ENCODE measurements around the gene SLC26A1.
A peak's percentile ranks its signal among the peaks of the same experiment; 100 is the strongest.

The SLC26A1 gene

DNA sequence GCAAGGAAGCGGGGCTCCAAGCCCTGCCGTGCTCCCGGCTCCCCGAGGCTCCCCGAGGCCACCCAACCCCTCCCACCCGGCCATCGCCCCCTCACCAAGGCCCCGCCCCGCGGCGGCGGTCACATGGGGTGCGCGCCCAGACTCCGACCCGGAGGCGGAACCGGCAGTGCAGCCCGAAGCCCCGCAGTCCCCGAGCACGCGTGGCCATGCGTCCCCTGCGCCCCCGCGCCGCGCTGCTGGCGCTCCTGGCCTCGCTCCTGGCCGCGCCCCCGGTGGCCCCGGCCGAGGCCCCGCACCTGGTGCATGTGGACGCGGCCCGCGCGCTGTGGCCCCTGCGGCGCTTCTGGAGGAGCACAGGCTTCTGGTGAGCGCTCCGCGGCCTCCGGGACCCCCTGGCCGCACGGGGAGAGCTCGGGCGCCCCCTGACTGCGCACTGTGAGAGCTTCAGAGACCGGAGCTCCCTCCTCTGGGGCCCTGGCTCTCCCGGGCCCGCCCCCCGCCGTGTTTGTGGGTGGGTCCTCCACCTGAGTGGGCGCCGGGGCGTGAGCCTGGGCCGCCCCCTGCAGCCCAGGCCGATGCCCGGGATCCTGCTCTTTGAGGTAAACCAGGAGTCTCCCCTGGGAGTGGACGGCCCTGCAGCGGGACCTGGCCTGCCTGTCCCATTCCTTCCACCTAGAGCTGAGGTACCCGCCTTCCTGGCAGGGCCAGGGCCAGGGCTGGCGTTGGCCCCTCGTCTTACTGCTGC lies 6.2 kb downstream of the SLC26A1 start, which contains the start of gene IDUA:
Gene IDUA, plus strand, starts transcription at position 166 of the 745 bp plus-strand sequence. Its CDS starts 41 bp downstream, at position 207.
- Histone ChIP-seq H3K4me3 (ENCODE audit: low read depth, low read length) (peak within 1 kb of the TSS; percentile 51), H3K27me3 (ENCODE audit: insufficient read depth, low read depth, severe bottlenecking) (no peaks in the 10 kb centered on the region), H3K27ac (peak within 1 kb of the TSS; percentile 70), H3K9me3 (ENCODE audit: severe bottlenecking) (no peaks in the 10 kb centered on the region), H3K36me3 (peaks cover 14% of the 10 kb centered on the region)
- TF ChIP-seq, protein P1, sequence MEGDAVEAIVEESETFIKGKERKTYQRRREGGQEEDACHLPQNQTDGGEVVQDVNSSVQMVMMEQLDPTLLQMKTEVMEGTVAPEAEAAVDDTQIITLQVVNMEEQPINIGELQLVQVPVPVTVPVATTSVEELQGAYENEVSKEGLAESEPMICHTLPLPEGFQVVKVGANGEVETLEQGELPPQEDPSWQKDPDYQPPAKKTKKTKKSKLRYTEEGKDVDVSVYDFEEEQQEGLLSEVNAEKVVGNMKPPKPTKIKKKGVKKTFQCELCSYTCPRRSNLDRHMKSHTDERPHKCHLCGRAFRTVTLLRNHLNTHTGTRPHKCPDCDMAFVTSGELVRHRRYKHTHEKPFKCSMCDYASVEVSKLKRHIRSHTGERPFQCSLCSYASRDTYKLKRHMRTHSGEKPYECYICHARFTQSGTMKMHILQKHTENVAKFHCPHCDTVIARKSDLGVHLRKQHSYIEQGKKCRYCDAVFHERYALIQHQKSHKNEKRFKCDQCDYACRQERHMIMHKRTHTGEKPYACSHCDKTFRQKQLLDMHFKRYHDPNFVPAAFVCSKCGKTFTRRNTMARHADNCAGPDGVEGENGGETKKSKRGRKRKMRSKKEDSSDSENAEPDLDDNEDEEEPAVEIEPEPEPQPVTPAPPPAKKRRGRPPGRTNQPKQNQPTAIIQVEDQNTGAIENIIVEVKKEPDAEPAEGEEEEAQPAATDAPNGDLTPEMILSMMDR (IDR thresholded peaks at IDR 0.05; ENCODE audit: low read depth, low read length), result peak; percentile 84
- DNase-seq, result peak; percentile 93

- Histone ChIP-seq H3K36me3 (peaks cover 14% of the 10 kb centered on the region), H3K4me3 (ENCODE audit: low read depth, low read length) (peak overlapping the region; percentile 51), H3K27me3 (ENCODE audit: insufficient read depth, low read depth, severe bottlenecking) (no peaks in the 10 kb centered on the region), H3K9me3 (ENCODE audit: severe bottlenecking) (no peaks in the 10 kb centered on the region), H3K27ac (peak overlapping the region; percentile 70)
- DNase-seq, result no peak
- TF ChIP-seq, protein P1 (IDR thresholded peaks at IDR 0.05; ENCODE audit: low read depth, low read length), result no peak
These were observed 6.8 kb downstream of the SLC26A1 start for GRCh38 chr4:986428-986878.

GRCh38 chr4:985123-985830 lies 7.9 kb downstream of the SLC26A1 start:
- Histone ChIP-seq H3K36me3 (peaks cover 8% of the 10 kb centered on the region; the same call in 1 of the 2 replicates), H3K27me3 (ENCODE audit: insufficient read depth, low read depth, severe bottlenecking) (no peaks in the 10 kb centered on the region), H3K9me3 (ENCODE audit: severe bottlenecking) (no peaks in the 10 kb centered on the region), H3K27ac (peak overlapping the region; percentile 53), H3K4me3 (ENCODE audit: low read depth, low read length) (peak overlapping the region; percentile 42)
- TF ChIP-seq, protein P1 (IDR thresholded peaks at IDR 0.05; ENCODE audit: low read depth, low read length), result no peak
- peak; percentile 91 for DNase-seq

DNA sequence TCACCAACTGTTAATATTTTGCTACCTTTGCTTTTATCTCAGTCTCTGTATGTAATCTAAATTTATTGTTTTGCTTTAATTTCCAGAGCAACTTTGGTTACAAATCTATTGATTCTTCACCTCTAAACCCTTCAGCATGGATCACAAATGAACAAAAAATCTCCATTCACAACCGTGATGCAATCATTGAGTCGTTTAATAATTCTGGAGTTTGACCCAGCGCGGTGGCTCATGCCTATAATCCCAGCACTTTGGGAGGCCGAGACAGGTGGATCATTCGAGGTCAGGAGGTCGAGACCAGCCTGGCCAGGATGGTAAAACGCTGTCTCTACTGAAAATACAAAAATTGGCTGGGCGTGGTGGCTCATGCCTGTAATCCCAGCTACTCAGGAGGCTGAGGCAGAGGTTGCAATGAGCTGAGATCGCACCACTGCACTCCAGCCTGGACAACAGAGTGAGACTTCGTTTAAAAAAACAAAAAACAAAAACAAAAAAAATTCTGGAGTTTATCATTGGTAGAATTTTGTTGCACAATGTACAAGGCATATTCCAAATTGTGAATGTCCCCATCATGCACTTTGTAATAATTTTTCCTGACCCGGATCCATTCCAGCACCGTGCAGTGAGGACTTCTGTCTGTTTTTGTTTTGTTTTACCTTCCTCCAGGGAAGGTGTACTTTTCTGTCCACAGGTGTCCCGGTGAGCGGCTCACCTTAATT lies 8.7 kb downstream of the SLC26A1 start:
- DNase-seq, result no peak
- H3K36me3 ChIP-seq, result peaks cover 2% of the 10 kb centered on the region; the same call in 1 of the 2 replicates
- peak overlapping the region; percentile 42 for H3K4me3 ChIP-seq (ENCODE audit: low read depth, low read length)

GRCh38 chr4:982814-983213 lies 10.4 kb downstream of the SLC26A1 start:
- no peaks in the 10 kb centered on the region for H3K27me3 ChIP-seq (ENCODE audit: insufficient read depth, low read depth, severe bottlenecking)
- DNase-seq, result no peak
- TF ChIP-seq, protein P1 (IDR thresholded peaks at IDR 0.05; ENCODE audit: low read depth, low read length), result no peak
- peak overlapping the region; percentile 41 for H3K27ac ChIP-seq
- no peaks in the 10 kb centered on the region for H3K9me3 ChIP-seq (ENCODE audit: severe bottlenecking)
- no peaks in the 10 kb centered on the region for H3K36me3 ChIP-seq
- no peak overlapping the region for H3K4me3 ChIP-seq (ENCODE audit: low read depth, low read length)

More for the DNA sequence above, 8.7 kb downstream of the SLC26A1 start:
- H3K9me3 ChIP-seq (ENCODE audit: severe bottlenecking), result no peaks in the 10 kb centered on the region
- peak overlapping the region; percentile 53 for H3K27ac ChIP-seq
- TF ChIP-seq, protein P1 (IDR thresholded peaks at IDR 0.05; ENCODE audit: low read depth, low read length), result no peak
- no peaks in the 10 kb centered on the region for H3K27me3 ChIP-seq (ENCODE audit: insufficient read depth, low read depth, severe bottlenecking)

Measured in WERI-Rb-1 (cell line).